ENCODE measurements around the gene DDX23.
A peak's percentile ranks its signal among the peaks of the same experiment; 100 is the strongest.
"Not testable (repeated sequence)": the region's sequence is repeated elsewhere in the genome, so short reads cannot be mapped to it uniquely, and the experiment has no call there.

The DDX23 gene

DNA sequence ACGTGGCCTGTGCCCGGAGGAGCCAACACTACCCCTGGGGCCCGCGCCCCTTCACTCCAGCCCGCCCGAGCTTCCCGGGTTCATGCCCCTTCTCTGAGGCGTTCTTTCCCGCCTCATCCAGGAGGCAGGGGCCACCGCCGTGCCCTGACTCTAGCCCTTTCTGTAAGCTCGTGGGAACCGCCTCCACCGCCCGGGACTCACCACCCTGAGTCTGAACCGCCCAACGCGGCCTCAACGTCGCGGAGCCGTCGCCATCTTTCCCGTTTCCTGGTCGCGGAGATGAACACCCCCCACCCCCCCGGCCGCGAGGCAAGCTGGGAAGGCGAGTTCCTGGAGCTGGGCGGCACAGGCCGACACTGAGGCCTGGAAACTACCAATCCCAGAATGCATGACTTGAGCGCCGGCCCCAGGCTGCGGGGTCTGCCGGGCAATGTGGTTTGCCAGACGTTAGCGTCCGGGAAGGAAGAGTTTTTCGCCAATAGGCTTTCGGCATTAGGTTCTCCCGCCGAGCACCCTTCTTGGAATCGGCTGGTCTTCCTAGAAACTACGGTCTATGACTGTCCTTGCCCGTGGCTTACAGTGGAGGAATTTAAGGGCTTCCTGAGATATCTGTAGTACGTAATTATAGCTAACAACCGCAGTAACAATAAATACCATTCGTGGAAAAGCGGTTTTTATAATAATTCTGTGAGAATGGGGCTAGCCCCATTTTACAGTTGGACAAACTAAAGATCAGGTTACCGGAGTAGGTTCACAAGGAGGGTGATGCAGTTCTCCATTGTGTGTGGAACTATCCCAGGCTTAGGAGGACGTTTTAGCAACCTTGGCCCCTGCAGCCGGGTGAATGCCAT lies at the start of gene DDX23:
DDX23 (minus strand) TSS at position 281 of the 851 bp plus-strand sequence. CDS start 6,381 bp downstream, outside the sequence.
- DNase-seq = peak; percentile 97

DNA sequence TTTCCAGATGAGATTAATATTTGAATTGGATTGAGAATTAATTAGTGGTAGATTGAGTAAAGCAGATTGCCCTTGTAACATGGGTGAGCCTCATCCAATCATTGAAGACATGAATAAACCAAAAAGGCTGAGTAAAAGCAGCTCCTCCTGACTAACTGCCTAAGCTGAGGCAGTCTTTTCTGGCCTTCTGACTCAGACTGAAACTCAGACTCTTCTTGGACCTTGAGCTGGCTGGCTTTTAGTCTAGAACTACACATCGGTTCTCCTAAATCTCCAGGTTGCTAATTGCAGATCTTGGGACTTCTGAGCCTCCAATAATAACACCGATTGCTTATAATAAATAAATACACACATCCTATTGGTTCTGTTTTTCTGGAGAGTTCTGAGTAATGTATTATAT lies 49.3 kb upstream of the DDX23 start:
- no peak for DNase-seq

DNA sequence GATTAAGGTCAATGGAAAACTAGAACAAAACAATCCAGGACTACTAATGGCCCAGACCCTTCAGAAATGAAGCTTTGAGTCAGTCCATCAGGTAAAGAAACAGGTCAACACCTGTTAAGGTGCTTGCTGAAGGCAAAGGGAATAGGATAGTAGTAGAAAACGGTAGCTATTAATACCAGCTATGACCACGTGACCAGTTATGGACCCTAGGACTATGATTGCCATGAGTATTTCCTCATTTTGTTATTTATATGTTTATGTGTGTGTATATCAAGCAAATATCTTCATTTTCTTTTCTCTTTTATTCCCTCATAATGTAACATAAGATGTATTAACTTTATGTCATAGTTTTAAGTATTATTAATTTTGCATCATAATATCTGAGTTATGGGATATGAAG lies 47.7 kb upstream of the DDX23 start:
- DNase-seq = no peak

DNA sequence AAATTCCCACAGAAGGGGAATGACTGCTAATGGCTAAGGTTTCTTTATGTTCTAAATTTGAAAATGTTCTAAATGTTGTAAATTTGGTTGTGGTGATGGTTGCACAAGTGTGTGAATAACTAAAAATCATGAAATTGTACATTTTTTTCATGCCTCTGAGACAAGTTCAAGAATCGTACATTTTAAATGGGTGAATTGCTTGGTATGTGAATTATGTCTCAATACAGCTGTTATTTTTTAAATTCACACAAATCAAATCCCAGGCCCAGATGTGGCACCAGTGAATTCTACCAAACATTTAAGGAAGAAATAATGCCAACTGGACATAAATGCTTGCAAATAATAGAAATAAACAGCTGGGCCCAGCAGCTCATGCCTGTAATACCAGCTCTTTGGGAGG lies 42.3 kb upstream of the DDX23 start:
- DNase-seq = no peak

DNA sequence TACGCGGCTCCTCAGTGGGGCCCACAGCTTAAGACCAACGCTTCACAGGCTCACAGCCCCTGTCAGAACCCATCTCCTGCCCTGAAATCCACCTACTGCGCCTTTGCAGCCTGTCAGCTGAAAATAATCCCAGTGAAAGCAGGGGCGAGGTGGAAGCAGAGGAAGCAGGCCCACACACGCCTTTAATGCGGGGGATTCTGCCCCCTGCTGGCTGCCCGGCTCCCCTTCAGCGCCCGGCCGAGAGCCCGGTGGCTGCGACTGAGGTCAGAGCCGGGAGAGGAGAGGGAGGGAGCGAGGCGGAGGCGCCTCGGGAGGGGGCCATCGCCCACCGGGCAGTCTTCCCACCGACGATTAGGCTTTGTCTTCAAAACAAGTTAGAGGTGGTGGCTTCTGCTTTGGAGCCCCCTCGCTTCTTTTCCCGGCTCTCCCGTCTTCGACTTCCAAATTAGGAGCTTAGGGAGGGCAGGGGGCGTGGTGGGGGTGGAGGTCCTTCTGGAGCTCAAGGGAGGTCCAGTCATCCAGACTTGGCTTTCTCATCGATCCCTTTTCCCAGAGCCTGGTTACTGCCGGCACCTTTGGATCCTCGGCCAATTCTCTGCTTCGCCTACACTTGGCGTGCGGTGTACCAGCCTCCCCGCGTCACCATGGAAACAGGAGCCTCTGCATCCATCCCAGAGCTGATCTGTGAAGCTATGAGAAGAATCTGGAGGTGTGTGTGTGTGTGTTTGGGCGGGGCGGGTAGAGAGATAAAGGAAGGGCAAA lies 38.9 kb upstream of the DDX23 start:
- DNase-seq = peak; percentile 58

DNA sequence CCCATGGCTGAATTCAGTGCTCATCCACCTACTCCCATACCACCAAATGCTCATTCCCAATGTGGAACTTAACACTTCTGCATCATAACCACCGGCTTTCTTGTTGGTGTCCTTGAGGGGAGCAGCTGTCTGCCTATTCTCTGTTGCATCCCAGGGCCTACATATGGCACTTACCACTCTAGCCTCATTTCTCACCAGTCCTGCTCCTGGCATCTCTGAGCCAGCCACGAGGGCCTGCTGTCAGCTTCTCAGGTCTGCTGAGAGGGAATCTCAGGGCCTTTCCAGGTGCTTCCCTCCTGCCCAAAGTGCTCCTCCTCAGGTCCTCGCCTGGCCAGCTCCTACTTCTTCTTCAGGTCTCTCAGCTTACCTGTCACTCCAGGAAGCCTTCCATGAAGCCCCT lies 37.7 kb upstream of the DDX23 start:
- no peak for DNase-seq

DNA sequence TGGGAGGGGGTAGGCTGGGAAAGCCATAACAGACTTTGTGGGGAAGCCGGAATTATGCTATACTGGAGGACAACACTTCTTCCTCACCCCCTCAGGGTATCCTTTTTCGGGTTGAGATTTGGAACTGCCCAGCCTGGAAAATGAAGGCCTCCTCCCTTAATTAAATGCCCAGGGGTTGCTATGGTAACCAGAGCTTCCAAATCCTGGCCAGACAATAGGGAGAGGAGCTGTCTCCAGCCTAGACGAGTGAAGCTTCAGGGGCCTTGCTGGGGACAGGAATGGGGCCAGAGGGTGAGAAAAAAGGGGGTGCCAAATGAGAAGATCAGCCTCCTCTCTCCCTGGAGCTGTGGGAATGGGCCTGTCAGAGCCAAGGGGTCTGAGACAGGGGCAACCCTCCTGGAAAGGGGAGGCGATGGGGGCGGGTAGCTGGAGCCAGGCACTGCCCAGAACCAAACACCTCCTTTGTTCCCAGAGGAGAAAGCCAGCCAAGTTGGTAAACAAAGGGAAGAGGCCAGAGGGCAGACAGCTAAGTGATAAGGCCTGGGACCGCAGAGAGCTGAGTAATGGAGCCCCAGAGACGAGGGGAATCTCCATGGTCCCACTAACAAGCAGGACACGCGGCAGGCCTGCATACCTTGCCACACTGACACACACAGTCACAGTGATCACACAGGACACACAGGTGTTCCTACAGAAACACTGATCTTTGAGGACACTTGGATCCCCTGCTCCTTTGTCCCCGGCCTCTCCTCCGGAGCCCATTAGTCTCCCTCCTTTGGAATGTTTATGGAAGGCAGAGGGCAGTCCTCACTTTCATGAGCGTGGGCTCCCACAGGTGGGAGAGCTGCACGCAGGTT lies 31.6 kb upstream of the DDX23 start:
- no peak for DNase-seq

DNA sequence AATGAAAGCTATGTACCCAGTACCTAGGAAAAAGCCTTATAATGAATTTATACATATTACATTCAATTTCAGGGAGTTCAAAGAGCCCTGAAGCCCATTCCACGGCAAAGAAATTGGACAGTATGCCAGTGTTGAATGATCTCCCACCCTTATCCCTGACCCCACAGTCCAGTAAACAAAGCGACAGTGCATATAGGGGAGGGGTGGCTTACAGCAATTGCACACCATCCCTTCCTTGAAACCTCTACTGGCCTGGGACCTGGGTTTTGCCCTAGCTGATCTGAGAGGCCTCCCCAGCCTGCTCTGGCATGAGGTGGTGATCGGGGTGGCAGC lies 31.0 kb upstream of the DDX23 start:
- DNase-seq = no peak

DNA sequence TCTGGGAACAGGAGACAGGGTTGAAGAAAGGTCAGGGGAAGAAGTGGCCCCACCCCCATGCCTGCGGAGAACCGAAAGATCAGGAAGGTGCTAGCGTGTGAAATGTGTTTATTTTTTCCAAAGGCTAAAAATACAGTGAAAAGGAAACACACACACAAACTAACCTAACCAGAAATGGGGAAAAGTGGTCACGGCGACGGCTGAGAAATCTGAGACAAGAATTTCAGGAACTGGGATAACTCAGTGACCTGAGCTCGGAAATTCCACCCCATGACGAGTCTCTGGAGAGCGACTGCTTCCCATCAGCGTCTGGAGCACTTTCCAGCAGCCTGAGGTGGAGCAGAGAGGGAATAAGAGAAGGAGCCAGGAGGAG lies 30.3 kb upstream of the DDX23 start:
- peak; percentile 42 for DNase-seq

DNA sequence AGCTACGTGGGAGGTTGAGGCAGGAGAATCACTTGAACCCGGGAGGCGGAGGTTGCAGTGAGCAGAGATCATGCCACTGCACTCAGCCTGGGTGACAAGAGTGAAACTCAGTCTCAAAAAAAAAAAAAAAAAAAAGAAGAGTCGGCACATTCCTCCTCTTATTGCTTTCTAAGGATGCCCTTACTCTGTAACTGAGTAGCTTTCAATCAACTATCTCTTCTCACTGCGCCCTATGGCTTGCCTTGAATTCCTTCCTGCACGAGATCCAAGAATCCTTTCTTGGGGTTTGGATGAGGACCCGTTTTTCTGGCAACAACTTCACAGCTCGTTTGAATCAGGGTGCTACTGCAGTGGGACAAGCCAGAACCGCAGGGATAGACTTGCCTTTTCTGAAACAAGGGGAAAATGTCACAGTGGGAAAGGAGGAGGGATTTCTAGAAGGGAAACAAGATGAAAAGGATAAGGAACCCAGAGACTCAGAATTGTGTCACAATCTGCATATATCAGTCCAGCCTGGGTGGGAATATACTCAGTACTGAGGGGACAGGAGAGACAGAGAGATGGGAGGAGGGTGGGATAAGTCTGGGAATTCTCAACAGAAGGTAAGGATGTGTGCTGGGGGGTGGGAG lies 29.8 kb upstream of the DDX23 start:
- DNase-seq = no peak

DNA sequence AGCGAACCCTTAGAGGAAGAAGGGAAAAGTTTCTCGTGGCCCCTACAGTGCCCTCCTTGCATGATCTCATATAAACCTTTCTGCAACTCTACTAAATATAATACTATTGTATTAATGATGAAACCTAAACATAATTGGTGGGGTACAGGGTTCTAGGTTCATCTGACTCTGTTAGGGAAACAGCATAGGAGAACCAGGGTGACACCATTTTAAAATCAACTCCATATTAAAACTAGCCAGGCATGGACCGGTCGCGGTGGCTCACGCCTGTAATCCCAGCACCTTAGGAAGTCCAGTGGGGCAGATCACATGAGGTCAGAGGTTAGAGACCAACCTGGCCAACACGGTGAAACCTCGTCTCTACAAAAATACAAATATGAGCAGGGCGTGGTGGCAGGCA lies 28.7 kb upstream of the DDX23 start:
- DNase-seq = no peak

DNA sequence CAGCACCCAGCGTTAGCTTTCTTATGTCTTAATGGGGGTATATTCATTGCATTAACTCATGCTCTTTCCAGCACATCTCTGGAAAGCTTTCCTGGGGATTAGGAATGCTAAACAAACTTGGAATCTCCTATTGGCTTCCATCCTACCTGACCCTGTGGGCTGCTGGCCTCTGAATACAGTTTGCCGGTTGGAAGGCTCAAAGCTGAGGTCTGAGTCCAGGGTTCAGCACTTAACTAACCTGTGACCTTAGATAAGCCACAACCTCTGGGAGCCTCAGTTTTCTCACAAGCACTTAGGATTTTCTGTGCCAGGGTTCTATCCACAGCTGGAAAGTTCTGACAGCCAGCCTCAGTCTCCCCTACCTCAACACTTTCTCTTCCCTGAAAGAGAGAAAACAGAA lies 26.6 kb upstream of the DDX23 start:
- no peak for DNase-seq

DNA sequence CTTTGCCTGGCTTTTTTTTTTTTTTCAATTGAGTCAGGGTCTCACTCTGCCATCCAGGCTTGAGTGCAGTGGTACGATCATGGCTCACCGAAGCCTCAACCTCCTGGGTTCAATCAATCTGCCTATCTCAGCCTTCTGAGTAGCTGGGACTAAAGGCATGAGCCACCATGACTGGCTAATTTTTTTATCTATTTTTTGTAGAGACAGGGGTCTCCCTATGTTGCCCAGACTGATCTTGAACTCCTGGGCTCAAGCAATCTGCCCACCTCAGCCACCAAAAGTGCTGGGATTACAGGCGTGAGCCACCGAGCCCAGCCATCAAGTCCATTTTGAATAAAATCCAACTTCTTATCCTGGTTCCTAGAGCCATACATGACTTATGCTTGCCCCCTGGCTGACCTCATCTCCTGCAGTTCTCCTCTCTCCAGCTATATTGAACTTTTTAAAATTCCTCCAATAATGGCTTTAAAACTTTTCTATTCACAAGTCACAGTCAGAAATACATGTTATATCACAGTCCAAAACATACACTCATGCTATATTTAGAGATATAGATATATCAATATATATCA lies 24.1 kb upstream of the DDX23 start:
- no peak for DNase-seq

DNA sequence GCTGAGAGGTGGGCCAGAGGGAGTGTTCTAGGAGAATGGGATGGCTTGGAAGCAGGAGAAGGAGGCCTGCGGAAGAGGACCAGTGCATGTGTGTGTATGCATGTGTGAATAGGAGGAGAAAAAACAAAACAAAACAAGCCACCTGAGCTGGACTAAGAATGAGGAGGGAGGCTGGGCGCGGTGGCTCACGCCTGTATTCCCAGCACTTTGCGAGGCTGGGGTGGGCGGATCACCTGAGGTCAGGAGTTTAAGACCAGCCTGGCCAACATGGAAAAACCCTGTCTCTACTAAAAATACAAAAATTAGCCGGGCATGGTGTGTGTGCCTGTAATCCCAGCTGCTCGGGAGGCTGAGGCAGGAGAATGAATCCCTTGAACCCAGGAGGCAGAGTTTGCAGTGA lies 21.6 kb upstream of the DDX23 start:
- DNase-seq = not testable (repeated sequence)

DNA sequence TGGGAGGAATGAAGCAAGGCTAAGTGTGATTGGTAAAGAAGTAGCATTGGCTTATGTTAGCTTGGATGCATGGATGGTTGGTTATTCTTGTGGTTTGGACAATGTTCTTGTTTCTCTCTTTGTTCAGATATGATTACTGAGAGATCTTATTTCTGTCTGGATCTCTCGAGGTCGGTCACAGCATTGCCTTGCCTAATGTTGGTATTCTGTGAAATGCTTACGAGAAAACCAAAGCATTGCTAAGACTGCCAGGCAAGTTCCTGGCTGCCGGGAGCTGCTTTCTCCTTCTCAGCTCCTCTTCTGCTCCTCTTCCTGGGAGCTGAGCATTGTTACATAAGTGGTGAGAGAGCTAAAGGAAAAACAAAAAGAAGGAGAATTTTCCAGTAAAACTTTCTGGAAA lies 21.1 kb upstream of the DDX23 start:
- no peak for DNase-seq

DNA sequence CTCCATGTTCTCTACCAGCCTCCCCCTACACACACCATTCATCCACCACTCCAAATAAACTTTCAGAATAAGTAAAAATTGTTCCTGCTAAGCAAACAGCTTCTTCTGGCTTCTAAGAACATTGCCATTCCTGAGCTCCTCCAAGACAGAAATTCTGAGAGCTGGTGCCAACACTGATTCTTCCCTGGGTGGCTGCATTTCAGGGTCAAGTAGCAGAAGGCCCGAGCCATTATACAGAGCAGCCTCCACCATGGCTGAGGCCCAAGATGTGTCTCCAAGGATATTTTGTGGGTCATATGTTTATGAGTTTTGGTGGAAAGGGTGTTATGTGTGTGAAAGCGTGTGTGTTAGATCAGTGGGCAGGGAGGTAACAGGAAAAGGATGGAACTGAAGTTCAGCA lies 17.2 kb upstream of the DDX23 start:
- DNase-seq = no peak

DNA sequence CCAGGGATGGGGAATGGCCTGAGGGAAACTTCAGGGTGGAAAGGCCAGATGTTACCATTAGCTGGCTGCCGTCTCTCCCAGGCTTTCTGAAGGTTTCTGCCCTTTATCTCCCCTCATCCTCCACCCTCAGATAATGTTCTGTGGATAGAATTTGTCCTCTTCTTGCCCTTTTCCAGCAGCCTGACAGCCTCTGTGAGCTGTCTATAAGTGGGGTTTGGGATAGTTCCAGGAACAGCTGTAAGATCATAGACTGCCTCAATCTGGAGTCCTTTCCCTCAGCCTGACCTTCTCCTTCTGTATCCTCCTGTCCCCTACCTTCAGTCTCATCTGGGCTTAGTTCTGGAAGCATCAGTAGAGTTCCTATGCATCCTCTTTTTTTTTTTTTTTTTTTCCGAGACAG lies 16.5 kb upstream of the DDX23 start:
- no peak for DNase-seq

DNA sequence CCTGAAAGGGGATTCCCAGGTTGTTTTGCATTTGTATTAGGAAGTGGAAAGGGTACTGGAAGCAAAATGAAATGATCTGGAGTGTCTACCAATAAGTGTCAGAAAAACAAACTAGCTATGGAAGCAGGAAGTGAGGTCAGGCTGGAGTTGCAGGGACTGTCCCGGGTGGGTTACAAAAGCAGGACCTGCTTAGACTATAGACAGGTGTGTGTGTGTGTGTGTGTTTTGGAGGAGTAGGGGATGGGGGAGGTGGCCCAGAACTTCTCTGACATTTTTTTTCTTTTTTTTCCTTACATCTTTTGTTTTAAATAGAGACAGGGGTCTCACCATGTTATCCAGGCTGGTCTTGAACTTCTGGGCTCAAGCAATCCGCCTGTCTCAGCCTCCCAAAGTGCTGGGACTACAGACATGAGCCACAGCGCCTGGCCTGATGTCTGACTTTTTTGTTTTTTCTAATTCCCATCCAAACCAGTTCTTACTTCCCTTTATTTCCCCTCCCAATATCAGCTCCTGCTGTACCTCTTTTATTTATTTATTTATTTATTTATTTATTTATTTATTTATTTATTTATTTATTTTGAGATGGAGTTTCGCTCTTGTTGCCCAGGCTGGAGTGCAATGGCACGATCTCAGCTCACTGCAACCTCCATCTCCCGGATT lies 14.2 kb upstream of the DDX23 start:
- DNase-seq = no peak

DNA sequence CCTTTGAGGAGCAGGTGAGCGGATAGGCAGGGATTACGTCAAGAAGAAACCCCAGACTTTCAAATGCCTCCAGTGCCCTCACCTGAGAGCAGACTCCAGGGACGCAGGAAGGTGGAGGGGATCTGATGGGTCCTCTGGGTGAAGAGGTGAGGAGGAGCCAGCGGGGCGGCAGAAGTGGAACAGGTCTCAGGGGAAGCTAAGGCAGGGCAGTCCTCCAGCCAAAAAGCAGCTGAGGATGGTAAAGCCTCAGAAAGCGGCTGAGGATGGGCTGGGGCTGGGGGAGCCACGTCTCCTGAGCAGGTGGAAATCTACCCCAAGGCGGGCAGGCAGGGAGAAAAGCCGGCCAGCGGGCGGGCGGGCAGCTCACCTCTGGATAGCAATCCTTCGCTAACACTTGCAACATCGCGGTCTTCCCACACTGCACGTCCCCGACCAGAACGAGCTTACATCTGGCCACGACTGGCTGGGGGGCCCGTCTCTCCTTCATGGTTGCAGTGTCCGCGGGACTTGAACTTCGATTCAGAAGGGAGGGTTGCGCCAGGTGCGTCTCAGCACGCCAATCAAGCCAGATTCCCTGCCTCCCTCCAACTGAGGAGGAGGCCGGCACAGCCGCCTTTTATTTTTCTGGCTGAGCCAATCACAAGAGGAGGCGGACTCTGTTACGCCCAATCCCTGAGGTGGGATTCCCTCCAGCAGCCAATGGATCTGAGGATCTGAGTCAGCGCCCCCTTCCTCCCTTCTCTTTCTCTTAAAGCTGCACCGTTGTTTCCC lies 13.5 kb upstream of the DDX23 start, which contains the start of gene RND1:
RND1 (minus strand) TSS at position 590 of the 771 bp plus-strand sequence; CDS start at position 487, 103 bp downstream.
- peak; percentile 90 for DNase-seq

DNA sequence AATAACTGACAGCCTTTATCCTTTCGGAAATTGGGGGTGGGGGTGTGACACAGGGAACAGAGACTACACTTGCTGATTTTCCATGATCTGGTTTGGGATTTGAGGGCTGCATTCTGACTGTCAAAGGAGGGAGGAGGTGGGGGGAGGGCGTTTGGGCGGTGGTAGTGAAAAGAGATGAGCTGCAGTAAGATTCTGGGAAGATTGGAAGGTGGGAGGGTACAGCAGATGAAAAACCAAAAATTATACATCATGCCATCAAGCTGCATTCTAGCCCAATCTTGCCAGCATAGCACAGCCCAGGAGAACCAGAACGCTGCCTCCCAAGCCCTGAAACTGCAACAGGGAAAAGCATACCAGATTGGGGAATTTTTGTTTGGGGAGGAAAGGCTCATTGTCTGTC lies 11.3 kb upstream of the DDX23 start:
- no peak for DNase-seq

DNA sequence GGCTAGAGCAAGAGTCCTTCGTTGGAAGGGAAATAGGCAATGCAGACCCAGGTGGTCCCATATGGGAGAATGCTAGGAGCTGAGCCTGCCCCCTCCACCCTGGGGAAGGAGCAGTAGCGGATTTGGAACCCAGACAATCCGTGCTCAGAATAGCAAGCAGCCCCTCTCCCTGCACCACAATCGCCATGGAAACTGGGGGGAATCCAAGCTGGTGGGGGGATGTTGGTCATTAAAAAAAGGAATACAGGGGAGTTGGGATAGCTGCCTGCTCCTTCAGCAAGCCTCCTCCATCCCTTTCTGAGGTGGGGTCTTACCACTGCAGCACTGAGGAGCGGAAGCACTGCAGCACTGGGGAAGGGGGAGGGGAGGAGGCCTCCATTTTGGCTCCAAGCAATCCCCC lies 10.8 kb upstream of the DDX23 start:
- no peak for DNase-seq

Measured in kidney glomerular epithelial cell (primary cell).